ENCODE data around the gene RNASEL.
"Not testable (repeated sequence)": the region's sequence is repeated elsewhere in the genome, so short reads cannot be mapped to it uniquely, and the experiment has no call there.

The RNASEL gene

GRCh38 chr1:182533896-182534295 lies 55.2 kb downstream of the RNASEL start:
- TF ChIP-seq ZNF8 (CRISPR knock-in tag; IDR thresholded peaks at IDR 0.05) (no peak), CSDC2 (CRISPR knock-in tag; IDR thresholded peaks at IDR 0.05) (no peak), ZFP30 (CRISPR knock-in tag; IDR thresholded peaks at IDR 0.05) (no peak)
- no peak for ATAC-seq

GRCh38 chr1:182528206-182528605 lies 60.9 kb downstream of the RNASEL start:
- ATAC-seq: not testable (repeated sequence)

DNA sequence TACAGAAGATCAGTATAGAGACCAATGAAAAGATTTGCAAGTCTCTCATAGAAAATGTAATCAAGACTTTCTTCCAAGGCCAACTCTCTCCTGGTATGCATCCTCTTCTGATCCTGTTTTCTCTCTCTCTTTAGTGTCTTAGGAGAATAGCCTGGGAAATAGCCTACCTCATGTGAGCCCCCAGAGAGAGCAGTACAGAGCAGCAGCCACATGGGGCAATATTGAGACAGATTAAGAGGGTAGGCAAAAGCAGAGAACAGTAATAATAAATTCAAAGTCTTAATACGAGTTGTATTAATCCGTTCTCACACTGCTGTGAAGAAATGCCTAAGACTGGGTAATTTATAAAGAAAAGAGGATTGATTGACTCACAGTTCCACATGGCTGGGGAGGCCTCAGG lies 61.4 kb downstream of the RNASEL start:
- ATAC-seq: no peak
- no peak for TF ChIP-seq ARNTL (CRISPR knock-in tag; IDR thresholded peaks at IDR 0.05; ENCODE audit: borderline replicate concordance, low read depth)
- no peak for TF ChIP-seq TOX (CRISPR knock-in tag; IDR thresholded peaks at IDR 0.05; ENCODE audit: borderline replicate concordance)
- no peak for TF ChIP-seq SNAI2 (CRISPR knock-in tag; IDR thresholded peaks at IDR 0.05)
- TF ChIP-seq PATZ1 (CRISPR knock-in tag; IDR thresholded peaks at IDR 0.05; ENCODE audit: borderline replicate concordance): no peak
- TF ChIP-seq GLIS3 (CRISPR knock-in tag; IDR thresholded peaks at IDR 0.05): no peak
- no peak for TF ChIP-seq OSR1 (CRISPR knock-in tag; IDR thresholded peaks at IDR 0.05)
- no peak for TF ChIP-seq ZFP30 (CRISPR knock-in tag; IDR thresholded peaks at IDR 0.05)
- no peak for TF ChIP-seq RARB (CRISPR knock-in tag; IDR thresholded peaks at IDR 0.05)
- TF ChIP-seq, protein P1, sequence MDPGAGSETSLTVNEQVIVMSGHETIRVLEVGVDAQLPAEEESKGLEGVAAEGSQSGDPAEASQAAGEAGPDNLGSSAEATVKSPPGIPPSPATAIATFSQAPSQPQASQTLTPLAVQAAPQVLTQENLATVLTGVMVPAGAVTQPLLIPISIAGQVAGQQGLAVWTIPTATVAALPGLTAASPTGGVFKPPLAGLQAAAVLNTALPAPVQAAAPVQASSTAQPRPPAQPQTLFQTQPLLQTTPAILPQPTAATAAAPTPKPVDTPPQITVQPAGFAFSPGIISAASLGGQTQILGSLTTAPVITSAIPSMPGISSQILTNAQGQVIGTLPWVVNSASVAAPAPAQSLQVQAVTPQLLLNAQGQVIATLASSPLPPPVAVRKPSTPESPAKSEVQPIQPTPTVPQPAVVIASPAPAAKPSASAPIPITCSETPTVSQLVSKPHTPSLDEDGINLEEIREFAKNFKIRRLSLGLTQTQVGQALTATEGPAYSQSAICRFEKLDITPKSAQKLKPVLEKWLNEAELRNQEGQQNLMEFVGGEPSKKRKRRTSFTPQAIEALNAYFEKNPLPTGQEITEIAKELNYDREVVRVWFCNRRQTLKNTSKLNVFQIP (CRISPR knock-in tag; IDR thresholded peaks at IDR 0.05; ENCODE audit: borderline replicate concordance, low read depth): no peak
- TF ChIP-seq ISL1 (CRISPR knock-in tag; IDR thresholded peaks at IDR 0.05): no peak
- no peak for TF ChIP-seq BACH2 (CRISPR knock-in tag; IDR thresholded peaks at IDR 0.05; ENCODE audit: borderline replicate concordance)

- TF ChIP-seq, protein P2, sequence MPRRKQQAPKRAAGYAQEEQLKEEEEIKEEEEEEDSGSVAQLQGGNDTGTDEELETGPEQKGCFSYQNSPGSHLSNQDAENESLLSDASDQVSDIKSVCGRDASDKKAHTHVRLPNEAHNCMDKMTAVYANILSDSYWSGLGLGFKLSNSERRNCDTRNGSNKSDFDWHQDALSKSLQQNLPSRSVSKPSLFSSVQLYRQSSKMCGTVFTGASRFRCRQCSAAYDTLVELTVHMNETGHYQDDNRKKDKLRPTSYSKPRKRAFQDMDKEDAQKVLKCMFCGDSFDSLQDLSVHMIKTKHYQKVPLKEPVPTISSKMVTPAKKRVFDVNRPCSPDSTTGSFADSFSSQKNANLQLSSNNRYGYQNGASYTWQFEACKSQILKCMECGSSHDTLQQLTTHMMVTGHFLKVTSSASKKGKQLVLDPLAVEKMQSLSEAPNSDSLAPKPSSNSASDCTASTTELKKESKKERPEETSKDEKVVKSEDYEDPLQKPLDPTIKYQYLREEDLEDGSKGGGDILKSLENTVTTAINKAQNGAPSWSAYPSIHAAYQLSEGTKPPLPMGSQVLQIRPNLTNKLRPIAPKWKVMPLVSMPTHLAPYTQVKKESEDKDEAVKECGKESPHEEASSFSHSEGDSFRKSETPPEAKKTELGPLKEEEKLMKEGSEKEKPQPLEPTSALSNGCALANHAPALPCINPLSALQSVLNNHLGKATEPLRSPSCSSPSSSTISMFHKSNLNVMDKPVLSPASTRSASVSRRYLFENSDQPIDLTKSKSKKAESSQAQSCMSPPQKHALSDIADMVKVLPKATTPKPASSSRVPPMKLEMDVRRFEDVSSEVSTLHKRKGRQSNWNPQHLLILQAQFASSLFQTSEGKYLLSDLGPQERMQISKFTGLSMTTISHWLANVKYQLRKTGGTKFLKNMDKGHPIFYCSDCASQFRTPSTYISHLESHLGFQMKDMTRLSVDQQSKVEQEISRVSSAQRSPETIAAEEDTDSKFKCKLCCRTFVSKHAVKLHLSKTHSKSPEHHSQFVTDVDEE (CRISPR knock-in tag; IDR thresholded peaks at IDR 0.05): no peak
- TF ChIP-seq RARB (CRISPR knock-in tag; IDR thresholded peaks at IDR 0.05) (no peak), ZFP3 (CRISPR knock-in tag; IDR thresholded peaks at IDR 0.05) (no peak), ARNTL (CRISPR knock-in tag; IDR thresholded peaks at IDR 0.05; ENCODE audit: borderline replicate concordance, low read depth) (no peak), ESRRG (CRISPR knock-in tag; IDR thresholded peaks at IDR 0.05) (no peak), PATZ1 (CRISPR knock-in tag; IDR thresholded peaks at IDR 0.05; ENCODE audit: borderline replicate concordance) (no peak), BACH2 (CRISPR knock-in tag; IDR thresholded peaks at IDR 0.05; ENCODE audit: borderline replicate concordance) (no peak), PPARA (CRISPR knock-in tag; IDR thresholded peaks at IDR 0.05; ENCODE audit: borderline replicate concordance) (no peak)
- TF ChIP-seq, protein P1 (CRISPR knock-in tag; IDR thresholded peaks at IDR 0.05; ENCODE audit: borderline replicate concordance, low read depth): no peak
- ATAC-seq: no peak
Observed at GRCh38 chr1:182525342-182525741, 63.7 kb downstream of the RNASEL start.

Measured in SK-N-SH treated with all-trans-retinoic acid at 6 μM for 48 hours (cell line).